Ectodermal cell (in vitro differentiated cells): ENCODE measurements around the gene UEVLD.
A peak's percentile ranks its signal among the peaks of the same experiment; 100 is the strongest.

ENCODE experiments used
- H3K27ac ChIP-seq: 2 replicates; pipeline ENCODE4 v1.7.0; 2013; ENCODE audit warnings: mild to moderate bottlenecking, low read depth, low read length; ENCODE audit not compliant: insufficient read depth, poor library complexity, severe bottlenecking
- H3K27me3 ChIP-seq: 2 replicates; pipeline ENCODE4 v1.7.0; 2013; ENCODE audit warnings: mild to moderate bottlenecking, low read length; ENCODE audit not compliant: insufficient read depth, control insufficient read depth, poor library complexity, severe bottlenecking
- H3K36me3 ChIP-seq: one replicate; pipeline ENCODE4 v1.7.0; 2013; ENCODE audit warnings: low read length; ENCODE audit not compliant: control insufficient read depth, insufficient read depth
- H3K4me1 ChIP-seq: one replicate; pipeline ENCODE4 v1.7.0; 2013; ENCODE audit warnings: low read length; ENCODE audit not compliant: control insufficient read depth, insufficient read depth
- H3K4me3 ChIP-seq: 2 replicates; pipeline ENCODE4 v1.7.0; 2013; ENCODE audit warnings: low read depth, low read length, control low read depth; ENCODE audit not compliant: insufficient read depth
- H3K9me3 ChIP-seq: 2 replicates; pipeline ENCODE4 v1.7.0; 2013; ENCODE audit warnings: mild to moderate bottlenecking, low read length, moderate library complexity; ENCODE audit not compliant: control insufficient read depth
- whole genome bisulfite sequencing, 2 experiments: methylation state at CpG; one replicate each; pipeline ENCODE4 v1.1.7; 2013; ENCODE audit warnings: missing lambda C conversion rate in 2 of 2; 5-methylcytosine and 5-hydroxymethylcytosine counted together

Gene UEVLD

GRCh38 chr11:18536209-18536608 is 52.3 kb downstream of the UEVLD start:
- Histone ChIP-seq H3K9me3 (no peaks in the 10 kb centered on the region), H3K4me1 (no peaks in the 10 kb centered on the region), H3K27me3 (no peaks in the 10 kb centered on the region), H3K27ac (no peak overlapping the region), H3K36me3 (no peaks in the 10 kb centered on the region), H3K4me3 (no peak overlapping the region)
- WGBS, 2 experiments, result 80 to 93% methylated on average over 1 of the region's 1 CpG

- H3K27ac ChIP-seq, result no peak overlapping the region
- no peaks in the 10 kb centered on the region for H3K4me1 ChIP-seq
- 100% methylated on average over 1 of the region's 1 CpG for WGBS, 2 experiments
- H3K27me3 ChIP-seq, result no peaks in the 10 kb centered on the region
- no peak overlapping the region for H3K4me3 ChIP-seq
- no peaks in the 10 kb centered on the region for H3K9me3 ChIP-seq
- no peaks in the 10 kb centered on the region for H3K36me3 ChIP-seq
Observed at GRCh38 chr11:18534245-18534644, 54.3 kb downstream of the UEVLD start.

- Histone ChIP-seq H3K4me1 (no peaks in the 10 kb centered on the region), H3K36me3 (no peaks in the 10 kb centered on the region), H3K4me3 (no peak overlapping the region), H3K27ac (no peak overlapping the region), H3K9me3 (no peaks in the 10 kb centered on the region), H3K27me3 (no peaks in the 10 kb centered on the region)
- 96 to 97% methylated on average over 3 of the region's 3 CpGs for WGBS, 2 experiments
Observed at GRCh38 chr11:18533365-18533764, 55.2 kb downstream of the UEVLD start.

GRCh38 chr11:18527512-18527911 is 61.0 kb downstream of the UEVLD start:
- H3K36me3 ChIP-seq, result no peaks in the 10 kb centered on the region
- H3K9me3 ChIP-seq, result no peaks in the 10 kb centered on the region
- H3K27ac ChIP-seq, result peak overlapping the region; percentile 97
- peak overlapping the region; percentile 64 for H3K4me3 ChIP-seq
- no peaks in the 10 kb centered on the region for H3K27me3 ChIP-seq
- H3K4me1 ChIP-seq, result no peaks in the 10 kb centered on the region
- WGBS, 2 experiments, result 59 to 73% methylated on average over 4 to 5 of the region's 5 CpGs

GRCh38 chr11:18526521-18527296 is 61.8 kb downstream of the UEVLD start, which contains the start of gene TSG101:
Gene TSG101, minus strand, starts transcription at chr11:18526942. Its CDS starts 126 bp downstream, at chr11:18526816.
- H3K27ac ChIP-seq, result peak within 1 kb of the TSS; percentile 97
- H3K4me3 ChIP-seq, result peak within 1 kb of the TSS; percentile 64
- no peaks in the 10 kb centered on the region for H3K9me3 ChIP-seq
- H3K4me1 ChIP-seq, result no peaks in the 10 kb centered on the region
- 0% methylated on average over 57 of the region's 57 CpGs for WGBS, 2 experiments
- H3K36me3 ChIP-seq, result no peaks in the 10 kb centered on the region
- no peaks in the 10 kb centered on the region for H3K27me3 ChIP-seq

- no peaks in the 10 kb centered on the region for H3K9me3 ChIP-seq
- peak overlapping the region; percentile 64 for H3K4me3 ChIP-seq
- H3K27me3 ChIP-seq, result no peaks in the 10 kb centered on the region
- peak overlapping the region; percentile 97 for H3K27ac ChIP-seq
- WGBS, 2 experiments, result 0 to 4% methylated on average over 5 to 7 of the region's 8 CpGs
- no peaks in the 10 kb centered on the region for H3K36me3 ChIP-seq
- H3K4me1 ChIP-seq, result no peaks in the 10 kb centered on the region
Observed at GRCh38 chr11:18526130-18526520, 62.4 kb downstream of the UEVLD start.

- Histone ChIP-seq H3K27ac (no peak overlapping the region), H3K4me1 (no peaks in the 10 kb centered on the region), H3K9me3 (no peaks in the 10 kb centered on the region), H3K36me3 (no peaks in the 10 kb centered on the region), H3K27me3 (no peaks in the 10 kb centered on the region), H3K4me3 (no peak overlapping the region)
- 88 to 90% methylated on average over 1 of the region's 1 CpG for WGBS, 2 experiments
Observed at GRCh38 chr11:18524248-18524647, 64.3 kb downstream of the UEVLD start.

- WGBS, 2 experiments, result 90 to 91% methylated on average over 2 of the region's 3 CpGs
- Histone ChIP-seq H3K36me3 (no peaks in the 10 kb centered on the region), H3K4me1 (no peaks in the 10 kb centered on the region)
Observed at GRCh38 chr11:18523084-18523483, 65.5 kb downstream of the UEVLD start.

GRCh38 chr11:18522388-18522787 is 66.1 kb downstream of the UEVLD start:
- WGBS, 2 experiments, result 85 to 86% methylated on average over 4 of the region's 4 CpGs
- Histone ChIP-seq H3K27me3 (no peaks in the 10 kb centered on the region), H3K9me3 (no peaks in the 10 kb centered on the region), H3K4me3 (no peak overlapping the region), H3K4me1 (no peaks in the 10 kb centered on the region), H3K36me3 (no peaks in the 10 kb centered on the region), H3K27ac (no peak overlapping the region)

More at GRCh38 chr11:18523084-18523483, 65.5 kb downstream of the UEVLD start:
- Histone ChIP-seq H3K4me3 (no peak overlapping the region), H3K9me3 (no peaks in the 10 kb centered on the region), H3K27me3 (no peaks in the 10 kb centered on the region), H3K27ac (no peak overlapping the region)

- no peaks in the 10 kb centered on the region for H3K27me3 ChIP-seq
- H3K36me3 ChIP-seq, result no peaks in the 10 kb centered on the region
- 93 to 94% methylated on average over 3 of the region's 3 CpGs for WGBS, 2 experiments
Observed at GRCh38 chr11:18521122-18521521, 67.4 kb downstream of the UEVLD start.

More at GRCh38 chr11:18521122-18521521, 67.4 kb downstream of the UEVLD start:
- Histone ChIP-seq H3K4me3 (no peak overlapping the region), H3K27ac (no peak overlapping the region), H3K4me1 (no peaks in the 10 kb centered on the region), H3K9me3 (no peaks in the 10 kb centered on the region)
